ENCODE measurements around the gene UNC5B.

The UNC5B gene

GRCh38 chr10:71223347-71224058 is 11.1 kb downstream of the UNC5B start:
- H3K9me3 ChIP-seq = no peaks in the 10 kb centered on the region
- no peaks in the 10 kb centered on the region for H3K36me3 ChIP-seq
- no peak overlapping the region for H3K27ac ChIP-seq
- intact Hi-C loops (cut with DNase I; ENCODE audit: low total_unique reads) = no loop called here
- H3K4me1 ChIP-seq = no peaks in the 10 kb centered on the region
- no peak overlapping the region for H3K4me3 ChIP-seq
- peak; percentile 16 to 35 for DNase-seq
- no peaks in the 10 kb centered on the region for H3K27me3 ChIP-seq
- TF ChIP-seq, protein P1, sequence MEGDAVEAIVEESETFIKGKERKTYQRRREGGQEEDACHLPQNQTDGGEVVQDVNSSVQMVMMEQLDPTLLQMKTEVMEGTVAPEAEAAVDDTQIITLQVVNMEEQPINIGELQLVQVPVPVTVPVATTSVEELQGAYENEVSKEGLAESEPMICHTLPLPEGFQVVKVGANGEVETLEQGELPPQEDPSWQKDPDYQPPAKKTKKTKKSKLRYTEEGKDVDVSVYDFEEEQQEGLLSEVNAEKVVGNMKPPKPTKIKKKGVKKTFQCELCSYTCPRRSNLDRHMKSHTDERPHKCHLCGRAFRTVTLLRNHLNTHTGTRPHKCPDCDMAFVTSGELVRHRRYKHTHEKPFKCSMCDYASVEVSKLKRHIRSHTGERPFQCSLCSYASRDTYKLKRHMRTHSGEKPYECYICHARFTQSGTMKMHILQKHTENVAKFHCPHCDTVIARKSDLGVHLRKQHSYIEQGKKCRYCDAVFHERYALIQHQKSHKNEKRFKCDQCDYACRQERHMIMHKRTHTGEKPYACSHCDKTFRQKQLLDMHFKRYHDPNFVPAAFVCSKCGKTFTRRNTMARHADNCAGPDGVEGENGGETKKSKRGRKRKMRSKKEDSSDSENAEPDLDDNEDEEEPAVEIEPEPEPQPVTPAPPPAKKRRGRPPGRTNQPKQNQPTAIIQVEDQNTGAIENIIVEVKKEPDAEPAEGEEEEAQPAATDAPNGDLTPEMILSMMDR (IDR thresholded peaks at IDR 0.05) = no peak

DNA sequence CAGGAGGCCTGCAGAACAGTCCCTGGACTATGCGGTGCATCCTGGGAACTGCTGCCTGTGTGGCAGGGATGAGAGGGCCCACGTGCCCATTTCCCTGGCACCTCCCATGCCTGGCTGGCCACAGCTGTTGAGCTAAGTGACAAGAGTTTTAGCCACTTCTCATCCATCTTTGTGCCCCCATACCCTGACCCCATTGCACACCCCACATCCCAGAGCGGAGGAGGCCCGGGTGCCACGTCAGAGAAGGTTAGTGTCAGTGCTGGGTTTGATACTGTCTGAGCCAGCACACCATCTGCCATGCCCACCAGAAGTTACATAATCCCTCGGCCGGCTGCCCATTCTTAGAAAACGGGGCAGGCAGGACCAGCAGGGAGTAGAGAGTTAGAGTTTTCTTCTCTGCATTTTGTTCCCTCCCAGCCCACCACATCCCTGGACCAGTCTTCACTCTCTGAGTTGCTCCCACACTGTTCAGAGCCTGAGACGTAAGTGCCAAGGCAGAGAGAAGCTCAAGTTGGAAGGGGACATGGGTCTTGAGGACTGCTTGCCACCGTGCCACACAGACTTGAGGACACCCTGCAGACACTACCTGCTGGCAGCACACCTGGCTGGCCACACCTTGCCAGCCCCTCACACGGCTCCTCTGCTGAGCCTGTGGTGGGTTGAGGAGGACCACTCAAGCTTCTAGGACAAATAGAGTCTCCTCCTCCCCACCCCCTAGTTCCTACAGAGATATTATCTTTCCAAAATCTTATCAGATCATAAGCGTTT is 13.1 kb downstream of the UNC5B start:
- TF ChIP-seq, protein P1 (IDR thresholded peaks at IDR 0.05) = no peak
- H3K9me3 ChIP-seq = no peaks in the 10 kb centered on the region
- intact Hi-C loops (cut with DNase I; ENCODE audit: low total_unique reads) = no loop called here
- H3K27ac ChIP-seq = no peak overlapping the region
- no peaks in the 10 kb centered on the region for H3K27me3 ChIP-seq
- no peaks in the 10 kb centered on the region for H3K36me3 ChIP-seq
- peaks cover 0 to 5% (median under 1%) of the 10 kb centered on the region in 4 donors for H3K4me1 ChIP-seq
- H3K4me3 ChIP-seq = no peak overlapping the region
- peak; percentile 21 to 58 for DNase-seq

GRCh38 chr10:71228875-71229675 is 16.7 kb downstream of the UNC5B start:
- no peaks in the 10 kb centered on the region for H3K27me3 ChIP-seq
- H3K9me3 ChIP-seq = no peaks in the 10 kb centered on the region
- H3K4me1 ChIP-seq = peaks cover 0 to 30% (median 17%) of the 10 kb centered on the region in 4 donors
- no peak overlapping the region for H3K4me3 ChIP-seq
- H3K36me3 ChIP-seq = no peaks in the 10 kb centered on the region
- TF ChIP-seq, protein P1 (IDR thresholded peaks at IDR 0.05) = no peak
- no peak overlapping the region for H3K27ac ChIP-seq
- intact Hi-C loops (cut with DNase I; ENCODE audit: low total_unique reads) = no loop called here
- no peak for DNase-seq

DNA sequence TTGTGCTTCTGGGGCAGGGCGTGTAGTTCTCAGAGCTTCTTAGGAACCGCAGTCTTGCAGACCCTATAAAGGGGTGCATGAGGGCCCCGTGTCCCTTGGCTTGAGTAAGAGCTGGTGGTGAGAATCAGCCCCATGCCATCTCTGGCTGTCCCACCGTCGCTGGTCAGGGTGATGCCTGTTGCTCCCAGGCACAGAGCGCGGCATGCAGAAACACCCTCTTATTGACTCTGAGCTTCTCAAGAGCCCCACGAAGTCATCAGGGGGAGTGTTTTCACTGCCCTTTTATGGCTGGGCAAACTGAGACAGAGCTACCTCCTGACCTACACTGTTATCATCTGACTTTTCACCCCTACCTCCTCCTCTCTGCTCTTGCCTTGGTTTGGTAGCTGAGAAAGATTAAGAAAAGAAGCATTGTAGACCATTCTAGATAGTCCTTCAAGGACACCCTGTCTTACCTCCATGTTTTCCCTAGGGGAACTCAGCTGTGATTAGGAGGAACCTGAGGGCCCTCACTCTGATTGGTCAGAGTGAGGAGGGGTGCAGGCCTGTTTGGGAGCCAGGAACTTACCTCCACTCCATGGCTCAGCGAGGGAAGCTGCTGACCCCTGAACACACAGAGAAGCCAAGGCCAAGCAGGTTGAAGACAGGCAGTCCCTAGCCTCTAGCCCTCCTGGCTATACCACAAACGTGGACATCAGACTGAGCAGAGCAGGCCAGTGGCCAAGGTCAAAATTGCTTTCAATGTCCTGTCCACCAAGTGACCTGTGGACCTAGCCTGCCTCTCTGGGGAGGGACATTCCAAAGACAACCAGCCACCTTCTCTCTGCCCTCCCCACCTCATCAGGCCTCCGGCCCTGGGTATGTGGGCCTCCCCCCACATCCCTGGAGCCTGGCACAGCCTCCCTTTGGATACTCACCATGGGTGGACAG is 17.6 kb downstream of the UNC5B start:
- TF ChIP-seq, protein P1 (IDR thresholded peaks at IDR 0.05) = no peak
- Histone ChIP-seq H3K27me3 (no peaks in the 10 kb centered on the region), H3K4me1 (peaks cover 0 to 39% (median 27%) of the 10 kb centered on the region in 4 donors), H3K27ac (no peak overlapping the region), H3K4me3 (no peak overlapping the region), H3K9me3 (no peaks in the 10 kb centered on the region), H3K36me3 (no peaks in the 10 kb centered on the region)
- no peak for DNase-seq
- intact Hi-C loops (cut with DNase I; ENCODE audit: low total_unique reads) = no loop called here

- TF ChIP-seq, protein P1 (IDR thresholded peaks at IDR 0.05) = no peak
- no peak for DNase-seq
- H3K4me3 ChIP-seq = no peak overlapping the region
- H3K27me3 ChIP-seq = no peaks in the 10 kb centered on the region
- H3K4me1 ChIP-seq = peaks cover 0 to 45% (median 32%) of the 10 kb centered on the region in 4 donors
- H3K36me3 ChIP-seq = no peaks in the 10 kb centered on the region
- no peaks in the 10 kb centered on the region for H3K9me3 ChIP-seq
- H3K27ac ChIP-seq = no peak overlapping the region
- intact Hi-C loops (cut with DNase I; ENCODE audit: low total_unique reads) = no loop called here
These were observed 18.3 kb downstream of the UNC5B start for GRCh38 chr10:71230656-71231025.

Measured in tibial artery (tissue), 4 donors.